Peyer's patch (tissue), 4 donors: Measurements from ENCODE around the gene RAB25. TPM values are rescaled to one million over a fixed set of nuclear protein-coding genes. Genes with fewer than 3 reads are reported as not detected.
A peak's percentile ranks its signal among the peaks of the same experiment; 100 is the strongest.

Experiments used
- DNase-seq, 3 donors: peaks; one replicate each; pipeline ENCODE4 v3.0.0-alpha.2; 2017 to 2019
- H3K27ac ChIP-seq, 4 donors: fragments of 200-600 bp; sonication (generic); one replicate each; pipeline ENCODE4 v1.5.1; 2016 to 2019
- H3K27me3 ChIP-seq, 2 donors: fragments of 200-600 bp; sonication (generic); one replicate each; pipeline ENCODE4 v1.5.1; 2019
- H3K36me3 ChIP-seq, 3 donors: fragments of 200-600 bp; sonication (generic); one replicate each; pipeline ENCODE4 v1.5.1; 2016 to 2019
- H3K4me1 ChIP-seq, 4 donors: fragments of 200-600 bp; sonication (generic); one replicate each; pipeline ENCODE4 v1.5.1; 2016 to 2019
- H3K4me3 ChIP-seq, 4 donors: fragments of 200-600 bp; sonication (generic); 1 replicate in 3 of 4; 2 replicates in 1 of 4; pipeline ENCODE4 v1.5.1; 2016 to 2019; ENCODE audit warnings: mild to moderate bottlenecking in 1 of 4
- H3K9me3 ChIP-seq, 4 donors: fragments of 200-600 bp; sonication (generic); one replicate each; pipeline ENCODE4 v1.5.1; 2016 to 2019; ENCODE audit warnings: mild to moderate bottlenecking in 1 of 4
- CTCF ChIP-seq, 6 experiments: fragments of 450-650 bp in 4 of 6; fragments of 200-600 bp in 2 of 6; sonication (generic) in 1 of 6; IDR thresholded peaks; one replicate each; pipeline ENCODE4 v1.5.1; 2017 to 2019; ENCODE audit warnings: antibody characterized with exemption in 6 of 6, mild to moderate bottlenecking in 3 of 6, moderate library complexity in 1 of 6
- POLR2A ChIP-seq, 2 donors: fragments of 450-650 bp; IDR thresholded peaks; one replicate each; pipeline ENCODE4 v1.5.1; 2017; ENCODE audit warnings: antibody characterized with exemption in 2 of 2, mild to moderate bottlenecking in 2 of 2, moderate library complexity in 2 of 2
- total RNA-seq, 4 donors: library from RNA; depleted of rRNA; stranded (reverse); fragments of >200 nt; gene quantifications; one replicate each; pipeline ENCODE4 v1.1.0, GENCODE V29; 2016

RAB25 gene
- total RNA-seq, 4 donors from 2014 or later: 96.6 to 188 (median 146) TPM

GRCh38 chr1:156090840-156091188 is 29.9 kb downstream of the RAB25 start:
- H3K27ac ChIP-seq: no peak overlapping the region

GRCh38 chr1:156091610-156092009 is 30.6 kb downstream of the RAB25 start:
- Histone ChIP-seq H3K4me1 (peaks cover 0 to 12% (median 9%) of the 10 kb centered on the region in 4 donors), H3K36me3 (no peaks in the 10 kb centered on the region), H3K27ac (no peak overlapping the region), H3K4me3 (no peak overlapping the region), H3K27me3 (no peaks in the 10 kb centered on the region), H3K9me3 (no peaks in the 10 kb centered on the region)
- DNase-seq: no peak
- TF ChIP-seq POLR2A (IDR thresholded peaks at IDR 0.05) (no peak), CTCF (IDR thresholded peaks at IDR 0.05) (no peak)

More at GRCh38 chr1:156090840-156091188, 29.9 kb downstream of the RAB25 start:
- H3K27me3 ChIP-seq: no peaks in the 10 kb centered on the region
- TF ChIP-seq CTCF (IDR thresholded peaks at IDR 0.05) (peak; percentile 70 to 92 (median 88)), POLR2A (IDR thresholded peaks at IDR 0.05) (no peak)
- no peak overlapping the region for H3K4me3 ChIP-seq
- DNase-seq: peak; percentile 86 to 95 (median 92)
- no peaks in the 10 kb centered on the region for H3K36me3 ChIP-seq
- H3K9me3 ChIP-seq: no peaks in the 10 kb centered on the region
- H3K4me1 ChIP-seq: peaks cover 0 to 6% (median 3%) of the 10 kb centered on the region in 4 donors

GRCh38 chr1:156095906-156096508 is 35.0 kb downstream of the RAB25 start:
- Histone ChIP-seq H3K9me3 (no peaks in the 10 kb centered on the region), H3K27ac (peak overlapping the region in 3 of 4 donors; percentile 66 to 75 (median 68)), H3K27me3 (no peaks in the 10 kb centered on the region), H3K4me3 (no peak overlapping the region), H3K4me1 (peaks cover 0 to 27% (median 16%) of the 10 kb centered on the region in 4 donors), H3K36me3 (no peaks in the 10 kb centered on the region)
- no peak for DNase-seq
- TF ChIP-seq CTCF (IDR thresholded peaks at IDR 0.05) (no peak), POLR2A (IDR thresholded peaks at IDR 0.05) (no peak)

GRCh38 chr1:156096640-156097391 is 35.9 kb downstream of the RAB25 start:
- peak overlapping the region in 1 of 4 donors; percentile 22 for H3K4me3 ChIP-seq
- no peaks in the 10 kb centered on the region for H3K27me3 ChIP-seq
- DNase-seq: peak; percentile 84 to 95 (median 92)
- no peak for TF ChIP-seq POLR2A (IDR thresholded peaks at IDR 0.05)
- TF ChIP-seq CTCF (IDR thresholded peaks at IDR 0.05): peak; percentile 75 to 99 (median 94)
- H3K36me3 ChIP-seq: no peaks in the 10 kb centered on the region
- H3K27ac ChIP-seq: peak overlapping the region; percentile 47 to 75 (median 67)
- peaks cover 0 to 34% (median 16%) of the 10 kb centered on the region in 4 donors for H3K4me1 ChIP-seq
- no peaks in the 10 kb centered on the region for H3K9me3 ChIP-seq

GRCh38 chr1:156097499-156098178 is 36.7 kb downstream of the RAB25 start:
- TF ChIP-seq CTCF (IDR thresholded peaks at IDR 0.05) (no peak), POLR2A (IDR thresholded peaks at IDR 0.05) (no peak)
- peaks cover 0 to 42% (median 16%) of the 10 kb centered on the region in 4 donors for H3K4me1 ChIP-seq
- H3K27me3 ChIP-seq: no peaks in the 10 kb centered on the region
- H3K27ac ChIP-seq: peak overlapping the region in 3 of 4 donors; percentile 66 to 75 (median 68)
- DNase-seq: no peak
- H3K4me3 ChIP-seq: no peak overlapping the region
- H3K36me3 ChIP-seq: no peaks in the 10 kb centered on the region
- H3K9me3 ChIP-seq: no peaks in the 10 kb centered on the region
